Liver (tissue), 9 donors: ENCODE results near the gene INPP4A. TPM values are rescaled to one million over a fixed set of nuclear protein-coding genes. Genes with fewer than 3 reads are reported as not detected.

Source experiments
- DNase-seq: peaks from one replicate; pipeline ENCODE4 v3.0.0-alpha.2; 2017; ENCODE audit warnings: low spot score
- H3K27ac ChIP-seq, 2 donors: one replicate each; pipeline ENCODE4 v1.7.0; 2013; ENCODE audit warnings: inconsistent platforms in 2 of 2, low read length in 2 of 2, control low read depth in 1 of 2, low read depth in 1 of 2, mild to moderate bottlenecking in 1 of 2
- H3K27me3 ChIP-seq, 4 donors: one replicate each; pipeline versions ENCODE4 v1.6.1 to v1.7.0; 2013; ENCODE audit warnings: low read length in 3 of 4, inconsistent platforms in 1 of 4, mild to moderate bottlenecking in 1 of 4, moderate library complexity in 1 of 4; ENCODE audit not compliant: control insufficient read depth in 4 of 4, insufficient read depth in 4 of 4
- H3K36me3 ChIP-seq, 4 donors: one replicate each; pipeline versions ENCODE4 v1.6.1 to v1.7.0; 2013; ENCODE audit warnings: low read length in 3 of 4, mild to moderate bottlenecking in 3 of 4, low read depth in 1 of 4, moderate library complexity in 1 of 4; ENCODE audit not compliant: control insufficient read depth in 4 of 4, insufficient read depth in 3 of 4
- H3K4me1 ChIP-seq, 4 donors: one replicate each; pipeline versions ENCODE4 v1.6.1 to v1.7.0; 2013; ENCODE audit warnings: low read length in 3 of 4, mild to moderate bottlenecking in 3 of 4, moderate library complexity in 1 of 4; ENCODE audit not compliant: control insufficient read depth in 4 of 4, insufficient read depth in 4 of 4
- H3K4me3 ChIP-seq, 3 donors: one replicate each; pipeline versions ENCODE4 v1.6.1 to v1.7.0; 2013; ENCODE audit warnings: low read length in 3 of 3, control low read depth in 1 of 3, low read depth in 1 of 3, mild to moderate bottlenecking in 1 of 3
- H3K9ac ChIP-seq, 2 donors: one replicate each; pipeline ENCODE4 v1.7.0; 2013; ENCODE audit warnings: low read length in 2 of 2, mild to moderate bottlenecking in 2 of 2, moderate library complexity in 2 of 2, control low read depth in 1 of 2, low read depth in 1 of 2
- H3K9me3 ChIP-seq, 4 donors: one replicate each; pipeline versions ENCODE4 v1.6.1 to v1.7.0; 2013; ENCODE audit warnings: low read length in 3 of 4; ENCODE audit not compliant: control insufficient read depth in 4 of 4
- EGR1 ChIP-seq, 2 donors: IDR thresholded peaks; 2 replicates each; pipeline ENCODE4 v1.6.1; 2016 to 2018; ENCODE audit warnings: antibody characterized with exemption in 2 of 2, low read depth in 2 of 2
- FOXA1 ChIP-seq: IDR thresholded peaks from 2 replicates; pipeline ENCODE4 v1.6.1; 2016; ENCODE audit warnings: antibody characterized with exemption
- FOXA2 ChIP-seq: IDR thresholded peaks from 2 replicates; pipeline ENCODE4 v1.6.1; 2016; ENCODE audit warnings: antibody characterized with exemption
- GABPA ChIP-seq, 2 donors: IDR thresholded peaks in 1 of 2; conservative IDR thresholded peaks in 1 of 2; 2 replicates each; pipeline ENCODE4 v1.6.1; 2016; ENCODE audit warnings: antibody characterized with exemption in 2 of 2, mild to moderate bottlenecking in 1 of 2, moderate library complexity in 1 of 2
- HNF4A ChIP-seq, 2 donors: conservative IDR thresholded peaks; 2 replicates each; pipeline ENCODE4 v1.6.1; 2016; ENCODE audit warnings: antibody characterized with exemption in 2 of 2, mild to moderate bottlenecking in 2 of 2
- HNF4G ChIP-seq: IDR thresholded peaks from 2 replicates; pipeline ENCODE4 v1.6.1; 2016; ENCODE audit warnings: antibody characterized with exemption
- JUND ChIP-seq, 2 donors: IDR thresholded peaks; 2 replicates each; pipeline ENCODE4 v1.6.1; 2016; ENCODE audit warnings: antibody characterized with exemption in 2 of 2
- NR2F2 ChIP-seq: IDR thresholded peaks from 2 replicates; pipeline ENCODE4 v1.6.1; 2016; ENCODE audit warnings: antibody characterized with exemption
- RAD21 ChIP-seq, 2 donors: IDR thresholded peaks; 2 replicates each; pipeline ENCODE4 v1.6.1; 2016; ENCODE audit warnings: antibody characterized with exemption in 2 of 2, mild to moderate bottlenecking in 2 of 2
- RXRA ChIP-seq, 2 donors: IDR thresholded peaks; 2 replicates each; pipeline ENCODE4 v1.6.1; 2017 to 2018; ENCODE audit warnings: antibody characterized with exemption in 2 of 2, mild to moderate bottlenecking in 1 of 2
- SP1 ChIP-seq: IDR thresholded peaks from 2 replicates; pipeline ENCODE4 v1.6.1; 2018; ENCODE audit warnings: antibody characterized with exemption, mild to moderate bottlenecking
- TAF1 ChIP-seq: conservative IDR thresholded peaks from 2 replicates; pipeline ENCODE4 v1.6.1; 2016; ENCODE audit warnings: antibody characterized with exemption, mild to moderate bottlenecking
- YY1 ChIP-seq: IDR thresholded peaks from 2 replicates; pipeline ENCODE4 v1.6.1; 2016; ENCODE audit warnings: antibody characterized with exemption, mild to moderate bottlenecking
- WGBS: extraction: QIAGEN DNeasy Blood & Tissue Kit; methylation state at CpG from one replicate; pipeline ENCODE4 v1.1.7; 2013; 5-methylcytosine and 5-hydroxymethylcytosine counted together
- polyA plus RNA-seq, 2 donors: library from polyadenylated mRNA; stranded (reverse) in 1 of 2; unstranded in 1 of 2; fragments of 200-250 nt in 1 of 2; fragments of >200 nt in 1 of 2; fragmentation: Nextera tagmentation in 1 of 2; extraction: Ambion mirVana in 1 of 2; gene quantifications; one replicate each; pipeline versions ENCODE4 v1.2.1 to v1.2.3, GENCODE V29; 2013 to 2015
- total RNA-seq, 2 donors: library from RNA; depleted of rRNA; stranded (reverse); fragments of >200 nt; gene quantifications; one replicate each; pipeline ENCODE4 v1.2.3, GENCODE V29; 2014
- TF ChIP-seq, protein P1 (sequence below): IDR thresholded peaks from 2 replicates; pipeline ENCODE4 v1.6.1; 2016; ENCODE audit warnings: antibody characterized with exemption
- TF ChIP-seq, protein P2 (sequence below): fragments of 150-350 bp; IDR thresholded peaks from 2 replicates; pipeline ENCODE4 v1.5.1; 2017; ENCODE audit warnings: improper control_type of control experiment, low read depth, low read length; ENCODE audit not compliant: missing input control
- TF ChIP-seq, protein P3 (sequence below): IDR thresholded peaks from 2 replicates; pipeline ENCODE4 v1.6.1; 2016; ENCODE audit warnings: antibody characterized with exemption
- TF ChIP-seq, protein P4 (sequence below): IDR thresholded peaks from 2 replicates; pipeline ENCODE4 v1.6.1; 2016; ENCODE audit warnings: antibody characterized with exemption
- TF ChIP-seq, protein P5 (sequence below): IDR thresholded peaks from 2 replicates; pipeline ENCODE4 v1.6.1; 2016; ENCODE audit warnings: antibody characterized with exemption, mild to moderate bottlenecking
- donor health status: healthy.
- donor health status: healthy.
- donor health status: healthy.
- donor health status: healthy.
- donor health status: healthy.

The INPP4A gene
- total and polyA plus RNA-seq, 4 donors, result 2.9 to 14.9 (median 7.2) TPM

DNA sequence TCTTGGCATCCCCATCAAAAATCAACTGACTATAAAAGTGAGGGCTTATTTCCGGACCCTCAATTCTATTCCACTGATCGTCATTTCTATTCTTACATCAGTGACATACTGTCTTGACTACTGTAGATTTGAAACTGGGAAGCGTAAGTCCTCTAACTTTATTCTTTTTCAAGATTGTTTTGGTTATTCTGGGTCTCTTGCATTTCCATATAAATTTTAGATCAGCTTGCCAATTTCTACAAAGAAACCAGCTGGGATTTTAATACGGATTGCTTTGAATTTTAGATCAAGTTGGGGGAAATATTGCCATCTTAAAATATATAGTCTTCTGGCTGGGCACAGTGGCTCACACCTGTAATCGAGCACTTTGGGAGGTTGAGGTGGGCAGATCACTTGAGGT is 17.9 kb upstream of the INPP4A start:
- DNase-seq, result no peak
- Histone ChIP-seq H3K4me1 (no peaks in the 10 kb centered on the region), H3K36me3 (no peaks in the 10 kb centered on the region), H3K27me3 (no peaks in the 10 kb centered on the region), H3K4me3 (no peak overlapping the region), H3K27ac (no peak overlapping the region), H3K9ac (no peak overlapping the region), H3K9me3 (peaks cover 0 to 4% (median 0%) of the 10 kb centered on the region in 4 donors)
- TF ChIP-seq, protein P1, sequence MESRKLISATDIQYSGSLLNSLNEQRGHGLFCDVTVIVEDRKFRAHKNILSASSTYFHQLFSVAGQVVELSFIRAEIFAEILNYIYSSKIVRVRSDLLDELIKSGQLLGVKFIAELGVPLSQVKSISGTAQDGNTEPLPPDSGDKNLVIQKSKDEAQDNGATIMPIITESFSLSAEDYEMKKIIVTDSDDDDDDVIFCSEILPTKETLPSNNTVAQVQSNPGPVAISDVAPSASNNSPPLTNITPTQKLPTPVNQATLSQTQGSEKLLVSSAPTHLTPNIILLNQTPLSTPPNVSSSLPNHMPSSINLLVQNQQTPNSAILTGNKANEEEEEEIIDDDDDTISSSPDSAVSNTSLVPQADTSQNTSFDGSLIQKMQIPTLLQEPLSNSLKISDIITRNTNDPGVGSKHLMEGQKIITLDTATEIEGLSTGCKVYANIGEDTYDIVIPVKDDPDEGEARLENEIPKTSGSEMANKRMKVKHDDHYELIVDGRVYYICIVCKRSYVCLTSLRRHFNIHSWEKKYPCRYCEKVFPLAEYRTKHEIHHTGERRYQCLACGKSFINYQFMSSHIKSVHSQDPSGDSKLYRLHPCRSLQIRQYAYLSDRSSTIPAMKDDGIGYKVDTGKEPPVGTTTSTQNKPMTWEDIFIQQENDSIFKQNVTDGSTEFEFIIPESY, result no peak
- TF ChIP-seq RXRA (IDR thresholded peaks at IDR 0.05), result no peak
- TF ChIP-seq NR2F2, result no peak
- TF ChIP-seq, protein P2, sequence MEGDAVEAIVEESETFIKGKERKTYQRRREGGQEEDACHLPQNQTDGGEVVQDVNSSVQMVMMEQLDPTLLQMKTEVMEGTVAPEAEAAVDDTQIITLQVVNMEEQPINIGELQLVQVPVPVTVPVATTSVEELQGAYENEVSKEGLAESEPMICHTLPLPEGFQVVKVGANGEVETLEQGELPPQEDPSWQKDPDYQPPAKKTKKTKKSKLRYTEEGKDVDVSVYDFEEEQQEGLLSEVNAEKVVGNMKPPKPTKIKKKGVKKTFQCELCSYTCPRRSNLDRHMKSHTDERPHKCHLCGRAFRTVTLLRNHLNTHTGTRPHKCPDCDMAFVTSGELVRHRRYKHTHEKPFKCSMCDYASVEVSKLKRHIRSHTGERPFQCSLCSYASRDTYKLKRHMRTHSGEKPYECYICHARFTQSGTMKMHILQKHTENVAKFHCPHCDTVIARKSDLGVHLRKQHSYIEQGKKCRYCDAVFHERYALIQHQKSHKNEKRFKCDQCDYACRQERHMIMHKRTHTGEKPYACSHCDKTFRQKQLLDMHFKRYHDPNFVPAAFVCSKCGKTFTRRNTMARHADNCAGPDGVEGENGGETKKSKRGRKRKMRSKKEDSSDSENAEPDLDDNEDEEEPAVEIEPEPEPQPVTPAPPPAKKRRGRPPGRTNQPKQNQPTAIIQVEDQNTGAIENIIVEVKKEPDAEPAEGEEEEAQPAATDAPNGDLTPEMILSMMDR, result no peak
- TF ChIP-seq HNF4A (conservative IDR thresholded peaks at IDR 0.05), result no peak
- TF ChIP-seq EGR1 (IDR thresholded peaks at IDR 0.05; ENCODE audit: low read depth in 2 of 2), result no peak
- no peak for TF ChIP-seq JUND (IDR thresholded peaks at IDR 0.05)
- TF ChIP-seq YY1, result no peak
- no peak for TF ChIP-seq GABPA (IDR thresholded peaks at IDR 0.05 in 1 of 2, conservative IDR thresholded peaks at IDR 0.05 in 1 of 2)
- no peak for TF ChIP-seq HNF4G
- TF ChIP-seq RAD21 (IDR thresholded peaks at IDR 0.05), result no peak
- TF ChIP-seq, protein P3, sequence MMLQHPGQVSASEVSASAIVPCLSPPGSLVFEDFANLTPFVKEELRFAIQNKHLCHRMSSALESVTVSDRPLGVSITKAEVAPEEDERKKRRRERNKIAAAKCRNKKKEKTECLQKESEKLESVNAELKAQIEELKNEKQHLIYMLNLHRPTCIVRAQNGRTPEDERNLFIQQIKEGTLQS, result no peak
- TF ChIP-seq FOXA1, result no peak
- 87% methylated on average over 5 of the region's 5 CpGs for WGBS

DNA sequence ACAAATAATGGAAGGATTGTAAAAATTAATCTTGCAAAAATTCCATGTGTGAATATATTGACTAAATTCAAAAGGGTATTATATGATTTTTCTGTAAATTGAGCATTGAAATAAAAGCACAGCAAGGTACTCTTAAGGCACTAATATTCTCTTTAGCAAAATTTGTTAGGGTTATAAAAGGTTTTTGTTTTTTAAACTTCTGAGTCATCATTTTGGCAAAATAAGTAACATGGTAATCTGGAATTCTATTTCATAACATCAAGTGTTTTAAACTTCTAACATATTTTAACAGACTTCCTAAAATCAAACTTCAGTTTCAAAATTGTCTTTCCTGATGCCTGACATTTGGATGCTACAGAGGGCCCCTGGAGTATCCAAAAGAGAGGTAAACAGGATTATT is 12.5 kb upstream of the INPP4A start:
- Histone ChIP-seq H3K9me3 (peaks cover 0 to 2% (median 0%) of the 10 kb centered on the region in 4 donors), H3K27me3 (no peaks in the 10 kb centered on the region), H3K9ac (no peak overlapping the region), H3K4me1 (no peaks in the 10 kb centered on the region), H3K4me3 (no peak overlapping the region), H3K27ac (no peak overlapping the region), H3K36me3 (no peaks in the 10 kb centered on the region)
- DNase-seq, result no peak
- TF ChIP-seq NR2F2, result no peak
- TF ChIP-seq FOXA1, result no peak
- TF ChIP-seq, protein P4, sequence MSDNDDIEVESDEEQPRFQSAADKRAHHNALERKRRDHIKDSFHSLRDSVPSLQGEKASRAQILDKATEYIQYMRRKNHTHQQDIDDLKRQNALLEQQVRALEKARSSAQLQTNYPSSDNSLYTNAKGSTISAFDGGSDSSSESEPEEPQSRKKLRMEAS, result no peak
- TF ChIP-seq JUND (IDR thresholded peaks at IDR 0.05), result no peak
- TF ChIP-seq, protein P5, sequence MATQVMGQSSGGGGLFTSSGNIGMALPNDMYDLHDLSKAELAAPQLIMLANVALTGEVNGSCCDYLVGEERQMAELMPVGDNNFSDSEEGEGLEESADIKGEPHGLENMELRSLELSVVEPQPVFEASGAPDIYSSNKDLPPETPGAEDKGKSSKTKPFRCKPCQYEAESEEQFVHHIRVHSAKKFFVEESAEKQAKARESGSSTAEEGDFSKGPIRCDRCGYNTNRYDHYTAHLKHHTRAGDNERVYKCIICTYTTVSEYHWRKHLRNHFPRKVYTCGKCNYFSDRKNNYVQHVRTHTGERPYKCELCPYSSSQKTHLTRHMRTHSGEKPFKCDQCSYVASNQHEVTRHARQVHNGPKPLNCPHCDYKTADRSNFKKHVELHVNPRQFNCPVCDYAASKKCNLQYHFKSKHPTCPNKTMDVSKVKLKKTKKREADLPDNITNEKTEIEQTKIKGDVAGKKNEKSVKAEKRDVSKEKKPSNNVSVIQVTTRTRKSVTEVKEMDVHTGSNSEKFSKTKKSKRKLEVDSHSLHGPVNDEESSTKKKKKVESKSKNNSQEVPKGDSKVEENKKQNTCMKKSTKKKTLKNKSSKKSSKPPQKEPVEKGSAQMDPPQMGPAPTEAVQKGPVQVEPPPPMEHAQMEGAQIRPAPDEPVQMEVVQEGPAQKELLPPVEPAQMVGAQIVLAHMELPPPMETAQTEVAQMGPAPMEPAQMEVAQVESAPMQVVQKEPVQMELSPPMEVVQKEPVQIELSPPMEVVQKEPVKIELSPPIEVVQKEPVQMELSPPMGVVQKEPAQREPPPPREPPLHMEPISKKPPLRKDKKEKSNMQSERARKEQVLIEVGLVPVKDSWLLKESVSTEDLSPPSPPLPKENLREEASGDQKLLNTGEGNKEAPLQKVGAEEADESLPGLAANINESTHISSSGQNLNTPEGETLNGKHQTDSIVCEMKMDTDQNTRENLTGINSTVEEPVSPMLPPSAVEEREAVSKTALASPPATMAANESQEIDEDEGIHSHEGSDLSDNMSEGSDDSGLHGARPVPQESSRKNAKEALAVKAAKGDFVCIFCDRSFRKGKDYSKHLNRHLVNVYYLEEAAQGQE, result no peak
- TF ChIP-seq, protein P1, result no peak
- TF ChIP-seq SP1, result no peak
- TF ChIP-seq EGR1 (IDR thresholded peaks at IDR 0.05; ENCODE audit: low read depth in 2 of 2), result no peak
- TF ChIP-seq RXRA (IDR thresholded peaks at IDR 0.05), result no peak
- TF ChIP-seq TAF1, result no peak
- no peak for TF ChIP-seq FOXA2
- TF ChIP-seq, protein P3, result no peak
- no peak for TF ChIP-seq YY1
- no peak for TF ChIP-seq RAD21 (IDR thresholded peaks at IDR 0.05)
- no peak for TF ChIP-seq HNF4G
- no peak for TF ChIP-seq GABPA (IDR thresholded peaks at IDR 0.05 in 1 of 2, conservative IDR thresholded peaks at IDR 0.05 in 1 of 2)
